ENCODE measurements around the gene RABEPK. TPM values are rescaled to one million over a fixed set of nuclear protein-coding genes. Genes with fewer than 3 reads are reported as not detected.
"Not testable (repeated sequence)": the region's sequence is repeated elsewhere in the genome, so short reads cannot be mapped to it uniquely, and the experiment has no call there.

Gene RABEPK
- total RNA-seq, 5 donors from 2014 or later (not counting 1 experiment from before 2014, with no cell fraction given), result 12.0 to 16.3 (median 15.6) TPM

DNA sequence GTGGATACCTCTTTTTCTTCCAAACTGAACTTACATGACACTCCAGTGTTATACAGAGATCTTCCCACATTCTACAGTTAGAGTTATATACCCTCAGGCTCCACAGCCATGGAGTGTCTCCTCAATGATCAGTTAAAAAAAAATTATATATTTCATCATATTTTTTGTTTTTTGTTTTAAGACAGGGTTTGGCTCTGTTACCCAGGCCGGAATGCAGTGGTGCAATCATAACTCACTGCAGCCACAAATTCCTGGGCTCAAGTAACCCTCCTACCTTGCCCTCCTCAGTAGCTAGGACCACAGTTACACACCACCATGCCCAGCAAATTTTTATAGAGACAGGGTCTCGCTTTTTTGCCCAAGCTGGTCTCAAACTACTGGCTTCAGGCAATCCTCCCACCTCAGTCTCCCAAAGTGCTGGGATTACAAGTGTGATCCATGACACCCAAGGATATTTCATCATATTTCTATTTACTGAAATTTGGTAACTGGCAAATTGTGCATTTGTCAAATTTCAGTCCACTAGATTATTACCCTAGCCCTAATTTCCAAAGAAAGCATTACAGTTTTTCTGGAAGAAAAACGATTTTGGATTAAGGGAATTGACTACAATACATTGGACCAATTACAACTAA is 38.9 kb upstream of the RABEPK start:
- 86% methylated on average over 1 of the region's 3 CpGs for whole genome bisulfite sequencing (ENCODE audit: insufficient coverage)
- Mint-ChIP-seq H3K9me3 (no peaks in the 10 kb centered on the region), H3K36me3 (peaks cover 13% of the 10 kb centered on the region), H3K4me3 (no peak overlapping the region), H3K27ac (peak overlapping the region in 1 of 2 donors; percentile 44), H3K27me3 (no peaks in the 10 kb centered on the region), H3K4me1 (peaks cover 5 to 14% (median 12%) of the 10 kb centered on the region in 3 donors)
- Histone ChIP-seq H3K9me3 (no peaks in the 10 kb centered on the region), H3K27ac (ENCODE audit: low read length) (no peak overlapping the region), H3K4me1 (ENCODE audit: control insufficient read depth in 1 of 2, extremely low read depth in 1 of 2, insufficient read depth in 2 of 2, low read length in 2 of 2) (no peaks in the 10 kb centered on the region), H3K27me3 (replicated peaks in 1 of 2; ENCODE audit: control insufficient read depth in 2 of 2, extremely low read depth in 1 of 2, insufficient read depth in 2 of 2, low read length in 1 of 2) (no peaks in the 10 kb centered on the region), H3K4me3 (ENCODE audit: control insufficient read depth in 1 of 2, extremely low read depth in 1 of 2, low read length in 1 of 2) (no peak overlapping the region), H3K36me3 (ENCODE audit: control insufficient read depth in 2 of 2, extremely low read depth in 1 of 2, insufficient read depth in 1 of 2, low read length in 1 of 2) (peaks cover 0 to 21% of the 10 kb centered on the region in 2 donors)
- DNase-seq, result no peak
- CTCF ChIA-PET, result no interaction called here
- ATAC-seq (replicated peaks in 1 of 4), result no peak
- POLR2A ChIA-PET, result no interaction called here

DNA sequence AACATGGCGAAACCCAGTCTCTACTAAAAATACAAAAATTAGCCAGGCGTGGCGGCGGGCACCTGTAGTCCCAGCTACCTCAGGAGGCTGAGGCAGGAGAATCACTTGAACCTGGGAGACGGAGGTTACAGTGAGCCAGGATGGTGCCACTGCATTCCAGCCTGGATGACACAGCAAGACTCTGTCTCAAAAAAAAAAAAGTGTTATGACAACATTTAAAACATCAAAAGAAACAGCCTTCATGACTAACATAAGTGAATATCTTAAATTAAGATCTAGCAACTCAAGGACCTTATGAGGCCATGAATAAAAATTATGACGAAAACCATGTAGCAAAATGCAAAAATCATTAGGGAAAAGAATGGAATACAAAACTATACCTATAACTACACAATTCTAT is 37.5 kb upstream of the RABEPK start:
- H3K27ac Mint-ChIP-seq, result peak overlapping the region in 1 of 2 donors; percentile 14

DNA sequence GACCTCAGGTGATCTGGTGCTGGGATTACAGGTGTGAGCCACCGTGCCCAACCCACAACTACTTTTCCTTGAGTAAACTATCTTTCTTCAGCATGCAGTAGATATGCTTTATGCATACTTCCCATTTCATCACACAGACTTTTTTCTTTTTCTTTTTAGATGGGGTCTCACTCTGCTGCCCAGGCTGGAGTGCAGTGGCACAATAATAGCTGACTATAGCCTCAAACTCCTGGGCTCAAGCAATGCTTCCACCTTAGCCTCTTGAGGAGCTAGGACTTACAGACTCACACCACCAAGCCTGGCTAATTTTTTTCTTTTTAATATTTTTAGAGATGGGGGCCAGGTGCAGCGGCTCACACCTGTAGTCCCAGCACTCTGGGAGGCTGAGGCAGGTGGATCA is 33.6 kb upstream of the RABEPK start:
- ChIA-PET CTCF (no interaction called here), POLR2A (interaction anchor here in 1 of 2 donors (0.6 kb wide), 1 partner anchor 14 kb away, joined by 3 read pairs; no protein-coding TSS in a partner anchor)
- Mint-ChIP-seq H3K27me3 (no peaks in the 10 kb centered on the region), H3K27ac (no peak overlapping the region), H3K4me1 (peaks cover 16 to 25% (median 23%) of the 10 kb centered on the region in 3 donors), H3K9me3 (no peaks in the 10 kb centered on the region), H3K4me3 (no peak overlapping the region), H3K36me3 (peaks cover 18% of the 10 kb centered on the region)
- no peaks in the 10 kb centered on the region for H3K27me3 ChIP-seq (replicated peaks in 1 of 2; ENCODE audit: control insufficient read depth in 2 of 2, extremely low read depth in 1 of 2, insufficient read depth in 2 of 2, low read length in 1 of 2)
- ATAC-seq (replicated peaks in 1 of 4) (no peak), DNase-seq (no peak)
- peaks cover 0 to 20% of the 10 kb centered on the region in 2 donors for H3K36me3 ChIP-seq (ENCODE audit: control insufficient read depth in 2 of 2, extremely low read depth in 1 of 2, insufficient read depth in 1 of 2, low read length in 1 of 2)
- H3K27ac ChIP-seq (ENCODE audit: low read length), result no peak overlapping the region
- H3K4me1 ChIP-seq (ENCODE audit: control insufficient read depth in 1 of 2, extremely low read depth in 1 of 2, insufficient read depth in 2 of 2, low read length in 2 of 2), result peaks cover 0 to under 1% of the 10 kb centered on the region in 2 experiments
- no peaks in the 10 kb centered on the region for H3K9me3 ChIP-seq
- H3K4me3 ChIP-seq (ENCODE audit: control insufficient read depth in 1 of 2, extremely low read depth in 1 of 2, low read length in 1 of 2), result no peak overlapping the region
- no CpG with 5 or more reads among the region's 2 CpGs for WGBS (ENCODE audit: insufficient coverage)

More for the DNA sequence above, 37.5 kb upstream of the RABEPK start:
- H3K36me3 Mint-ChIP-seq; ATAC-seq (replicated peaks in 1 of 4); H3K4me3 Mint-ChIP-seq; H3K9me3 Mint-ChIP-seq; H3K4me1 ChIP-seq (ENCODE audit: control insufficient read depth in 1 of 2, extremely low read depth in 1 of 2, insufficient read depth in 2 of 2, low read length in 2 of 2); H3K27ac ChIP-seq (ENCODE audit: low read length); H3K27me3 Mint-ChIP-seq; DNase-seq; H3K4me3 ChIP-seq (ENCODE audit: control insufficient read depth in 1 of 2, extremely low read depth in 1 of 2, low read length in 1 of 2); H3K27me3 ChIP-seq (replicated peaks in 1 of 2; ENCODE audit: control insufficient read depth in 2 of 2, extremely low read depth in 1 of 2, insufficient read depth in 2 of 2, low read length in 1 of 2); H3K9me3 ChIP-seq; CTCF ChIA-PET: not testable (repeated sequence)
- WGBS (ENCODE audit: insufficient coverage), result 93% methylated on average over 4 of the region's 6 CpGs
- POLR2A ChIA-PET, result interaction anchor here in 1 of 2 donors (0.7 kb wide), 1 partner anchor 139 kb away, joined by 3 read pairs; no protein-coding TSS in a partner anchor
- H3K4me1 Mint-ChIP-seq, result peaks cover 6 to 18% (median 14%) of the 10 kb centered on the region in 3 donors
- peaks cover 0 to 10% of the 10 kb centered on the region in 2 donors for H3K36me3 ChIP-seq (ENCODE audit: control insufficient read depth in 2 of 2, extremely low read depth in 1 of 2, insufficient read depth in 1 of 2, low read length in 1 of 2)

DNA sequence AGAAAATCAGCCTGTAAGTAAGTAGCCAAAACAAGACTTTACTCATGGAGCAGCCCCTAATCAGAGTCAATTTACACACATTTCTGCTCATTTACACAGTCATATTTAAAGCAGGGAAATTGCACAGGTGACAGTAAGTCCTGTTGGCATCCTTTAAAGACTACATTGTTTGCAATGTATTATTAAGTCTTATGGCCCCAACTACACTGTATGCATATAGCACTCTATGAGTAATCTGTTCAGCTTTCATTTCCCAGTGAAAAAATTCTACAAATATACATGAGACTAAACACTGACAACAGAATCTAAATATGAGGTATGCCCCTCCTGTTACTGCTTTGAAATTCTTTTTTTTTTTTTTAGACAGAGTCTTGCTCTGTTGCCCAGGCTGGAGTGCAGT is 30.4 kb upstream of the RABEPK start:
- no peaks in the 10 kb centered on the region for H3K27me3 ChIP-seq (replicated peaks in 1 of 2; ENCODE audit: control insufficient read depth in 2 of 2, extremely low read depth in 1 of 2, insufficient read depth in 2 of 2, low read length in 1 of 2)
- H3K9me3 ChIP-seq, result no peaks in the 10 kb centered on the region
- peak overlapping the region in 1 of 2 donors; percentile 23 for H3K27ac Mint-ChIP-seq
- H3K4me1 ChIP-seq (ENCODE audit: control insufficient read depth in 1 of 2, extremely low read depth in 1 of 2, insufficient read depth in 2 of 2, low read length in 2 of 2), result peaks cover 8 to 12% of the 10 kb centered on the region in 2 experiments
- peaks cover 43 to 44% (median 43%) of the 10 kb centered on the region in 3 donors for H3K4me1 Mint-ChIP-seq
- peaks cover 28% of the 10 kb centered on the region for H3K36me3 Mint-ChIP-seq
- ATAC-seq (replicated peaks in 1 of 4) (no peak), DNase-seq (no peak)
- ChIA-PET POLR2A (no interaction called here), CTCF (no interaction called here)
- no peaks in the 10 kb centered on the region for H3K27me3 Mint-ChIP-seq
- peaks cover 0 to 27% of the 10 kb centered on the region in 2 donors for H3K36me3 ChIP-seq (ENCODE audit: control insufficient read depth in 2 of 2, extremely low read depth in 1 of 2, insufficient read depth in 1 of 2, low read length in 1 of 2)
- no peak overlapping the region for H3K27ac ChIP-seq (ENCODE audit: low read length)
- H3K9me3 Mint-ChIP-seq, result no peaks in the 10 kb centered on the region
- no peak overlapping the region for H3K4me3 Mint-ChIP-seq
- H3K4me3 ChIP-seq (ENCODE audit: control insufficient read depth in 1 of 2, extremely low read depth in 1 of 2, low read length in 1 of 2), result no peak overlapping the region

- H3K36me3 ChIP-seq (ENCODE audit: control insufficient read depth in 2 of 2, extremely low read depth in 1 of 2, insufficient read depth in 1 of 2, low read length in 1 of 2), result peaks cover 0 to 27% of the 10 kb centered on the region in 2 donors
- H3K27me3 ChIP-seq (replicated peaks in 1 of 2; ENCODE audit: control insufficient read depth in 2 of 2, extremely low read depth in 1 of 2, insufficient read depth in 2 of 2, low read length in 1 of 2), result no peaks in the 10 kb centered on the region
- no peak overlapping the region for H3K4me3 ChIP-seq (ENCODE audit: control insufficient read depth in 1 of 2, extremely low read depth in 1 of 2, low read length in 1 of 2)
- DNase-seq (no peak), ATAC-seq (replicated peaks in 1 of 4) (no peak)
- H3K9me3 Mint-ChIP-seq, result no peaks in the 10 kb centered on the region
- ChIA-PET CTCF (no interaction called here), POLR2A (no interaction called here)
- peaks cover 28% of the 10 kb centered on the region for H3K36me3 Mint-ChIP-seq
- no peak overlapping the region for H3K27ac ChIP-seq (ENCODE audit: low read length)
- H3K4me3 Mint-ChIP-seq, result no peak overlapping the region
- peak overlapping the region; percentile 77 to 84 for H3K27ac Mint-ChIP-seq
- H3K4me1 ChIP-seq (ENCODE audit: control insufficient read depth in 1 of 2, extremely low read depth in 1 of 2, insufficient read depth in 2 of 2, low read length in 2 of 2), result peaks cover 8 to 16% of the 10 kb centered on the region in 2 experiments
- no CpG with 5 or more reads among the region's 6 CpGs for WGBS (ENCODE audit: insufficient coverage)
- H3K9me3 ChIP-seq, result no peaks in the 10 kb centered on the region
- H3K27me3 Mint-ChIP-seq, result no peaks in the 10 kb centered on the region
- peaks cover 51 to 63% (median 53%) of the 10 kb centered on the region in 3 donors for H3K4me1 Mint-ChIP-seq
These were observed 28.1 kb upstream of the RABEPK start for GRCh38 chr9:125172031-125172755.

GRCh38 chr9:125176636-125177035 is 23.7 kb upstream of the RABEPK start:
- Histone ChIP-seq H3K27me3 (replicated peaks in 1 of 2; ENCODE audit: control insufficient read depth in 2 of 2, extremely low read depth in 1 of 2, insufficient read depth in 2 of 2, low read length in 1 of 2) (no peaks in the 10 kb centered on the region), H3K4me1 (ENCODE audit: control insufficient read depth in 1 of 2, extremely low read depth in 1 of 2, insufficient read depth in 2 of 2, low read length in 2 of 2) (peaks cover 8 to 19% of the 10 kb centered on the region in 2 experiments), H3K9me3 (no peaks in the 10 kb centered on the region), H3K27ac (ENCODE audit: low read length) (no peak overlapping the region), H3K36me3 (ENCODE audit: control insufficient read depth in 2 of 2, extremely low read depth in 1 of 2, insufficient read depth in 1 of 2, low read length in 1 of 2) (peaks cover 0 to 9% of the 10 kb centered on the region in 2 donors), H3K4me3 (ENCODE audit: control insufficient read depth in 1 of 2, extremely low read depth in 1 of 2, low read length in 1 of 2) (no peak overlapping the region)
- no peaks in the 10 kb centered on the region for H3K27me3 Mint-ChIP-seq
- peak overlapping the region; percentile 1 for H3K27ac Mint-ChIP-seq
- ATAC-seq (replicated peaks in 1 of 4) (no peak), DNase-seq (no peak)
- no CpG with 5 or more reads among the region's 3 CpGs for WGBS (ENCODE audit: insufficient coverage)
- ChIA-PET CTCF (no interaction called here), POLR2A (no interaction called here)
- H3K4me1 Mint-ChIP-seq, result peaks cover 73 to 83% (median 78%) of the 10 kb centered on the region in 3 donors
- peaks cover 32% of the 10 kb centered on the region for H3K36me3 Mint-ChIP-seq
- H3K9me3 Mint-ChIP-seq, result no peaks in the 10 kb centered on the region
- H3K4me3 Mint-ChIP-seq, result no peak overlapping the region

All from T-cell (primary cell).